Transverse colon (tissue), 4 donors: ENCODE results near the gene CELF4. TPM values are rescaled to one million over a fixed set of nuclear protein-coding genes. Genes with fewer than 3 reads are reported as not detected.

ENCODE experiments used
- DNase-seq: peaks from one replicate; pipeline ENCODE4 v3.0.0-alpha.2; 2019
- H3K27ac ChIP-seq, 4 donors: fragments of 200-600 bp; sonication (generic); 2 replicates each; pipeline ENCODE4 v1.5.1; 2016 to 2018; ENCODE audit warnings: inconsistent platforms in 4 of 4
- H3K27me3 ChIP-seq: fragments of 200-600 bp; sonication (generic); 2 replicates; pipeline ENCODE4 v1.5.1; 2017; ENCODE audit warnings: inconsistent platforms
- H3K36me3 ChIP-seq, 4 donors: fragments of 200-600 bp; sonication (generic); 2 replicates each; pipeline ENCODE4 v1.5.1; 2017 to 2019; ENCODE audit warnings: inconsistent platforms in 4 of 4
- H3K4me1 ChIP-seq, 4 donors: fragments of 200-600 bp; sonication (generic); 2 replicates each; pipeline ENCODE4 v1.5.1; 2017 to 2020; ENCODE audit warnings: inconsistent platforms in 4 of 4
- H3K4me3 ChIP-seq, 4 donors: fragments of 200-600 bp; sonication (generic); 1 replicate in 1 of 4; 2 replicates in 3 of 4; pipeline versions ENCODE4 v1.5.1 to v1.6.1; 2017 to 2019; ENCODE audit warnings: inconsistent platforms in 4 of 4
- H3K9me3 ChIP-seq, 2 donors: fragments of 200-600 bp; sonication (generic); 2 replicates each; pipeline ENCODE4 v1.5.1; 2017 to 2019; ENCODE audit warnings: inconsistent platforms in 2 of 2
- CTCF ChIP-seq, 5 experiments: fragments of 200-600 bp in 3 of 5; fragments of 450-650 bp in 2 of 5; sonication (generic) in 3 of 5; IDR thresholded peaks; 1 replicate in 2 of 5; 2 replicates in 3 of 5; pipeline ENCODE4 v1.5.1; 2016 to 2017; ENCODE audit warnings: antibody characterized with exemption in 5 of 5, inconsistent platforms in 3 of 5, mild to moderate bottlenecking in 2 of 5, moderate library complexity in 1 of 5
- EP300 ChIP-seq: sonication (generic); formaldehyde crosslinking; IDR thresholded peaks from one replicate; pipeline ENCODE4 v1.6.1; 2017; ENCODE audit warnings: antibody characterized with exemption, low read depth
- POLR2A ChIP-seq: fragments of 450-650 bp; IDR thresholded peaks from one replicate; pipeline ENCODE4 v1.6.1; 2016; ENCODE audit warnings: antibody characterized with exemption, mild to moderate bottlenecking, moderate library complexity
- POLR2AphosphoS5 ChIP-seq, 3 donors: sonication (generic); formaldehyde crosslinking; IDR thresholded peaks; one replicate each; pipeline ENCODE4 v1.6.1; 2016; ENCODE audit warnings: antibody characterized with exemption in 3 of 3
- WGBS, 2 donors: methylation state at CpG; one replicate each; pipeline ENCODE4 v1.1.5; 2018; ENCODE audit warnings: low coverage in 1 of 2; 5-methylcytosine and 5-hydroxymethylcytosine counted together
- in situ Hi-C, 4 donors: fragments of 200-750 bp; cut with MboI; loops; one replicate each; pipeline versions ENCODE4 v1.15.0 to v1.15.1; 2017; ENCODE audit warnings: low sequenced_read_pairs in 3 of 4, low pct_ligation_motif_present in 1 of 4, low pct_unique_long_range_greater_than_20kb in 1 of 4
- intact Hi-C: fragments of 100-400 bp; cut with DNase I; formaldehyde crosslinking; loops from one replicate; pipeline ENCODE4 v1.15.1; 2023; ENCODE audit warnings: low total_unique reads
- total RNA-seq, 4 donors: library from RNA; depleted of rRNA; stranded (reverse); fragments of >200 nt; gene quantifications; one replicate each; pipeline ENCODE4 v1.1.0, GENCODE V29; 2016

The CELF4 gene
- total RNA-seq, 4 donors from 2014 or later: 0.14 to 0.75 TPM; not detected in 2

GRCh38 chr18:37456873-37457272, 108.7 kb downstream of the CELF4 start:
- WGBS, 2 donors: 60 to 76% methylated on average over 1 to 5 of the region's 5 CpGs
- in situ Hi-C loops: loop anchor here in 1 of 4 donors (25.0 kb wide), 1 partner anchor 95 kb away; no protein-coding TSS in a partner anchor
- intact Hi-C loops: no loop called here
- H3K27ac ChIP-seq: no peak overlapping the region
- no peaks in the 10 kb centered on the region for H3K9me3 ChIP-seq
- no peaks in the 10 kb centered on the region for H3K27me3 ChIP-seq
- H3K4me3 ChIP-seq: no peak overlapping the region
- no peak for DNase-seq
- TF ChIP-seq POLR2A: no peak
- TF ChIP-seq EP300: no peak
- no peak for TF ChIP-seq CTCF (IDR thresholded peaks at IDR 0.05)
- TF ChIP-seq POLR2AphosphoS5 (IDR thresholded peaks at IDR 0.05): no peak
- peaks cover 3 to 16% (median 5%) of the 10 kb centered on the region in 4 donors for H3K4me1 ChIP-seq
- H3K36me3 ChIP-seq: no peaks in the 10 kb centered on the region

- Histone ChIP-seq H3K4me1 (peaks cover 3 to 16% (median 5%) of the 10 kb centered on the region in 4 donors), H3K9me3 (no peaks in the 10 kb centered on the region), H3K27ac (no peak overlapping the region), H3K4me3 (no peak overlapping the region), H3K27me3 (no peaks in the 10 kb centered on the region), H3K36me3 (no peaks in the 10 kb centered on the region)
- 74 to 94% methylated on average over 3 to 5 of the region's 5 CpGs for WGBS, 2 donors
- TF ChIP-seq EP300 (no peak), POLR2AphosphoS5 (IDR thresholded peaks at IDR 0.05) (no peak), CTCF (IDR thresholded peaks at IDR 0.05) (no peak), POLR2A (no peak)
- in situ Hi-C loops: loop anchor here in 1 of 4 donors (25.0 kb wide), 1 partner anchor 94 kb away; no protein-coding TSS in a partner anchor
- no peak for DNase-seq
- intact Hi-C loops: no loop called here
Observed at GRCh38 chr18:37456395-37456794, 109.2 kb downstream of the CELF4 start.

- intact Hi-C loops (no loop called here), in situ Hi-C loops (loop anchor here in 1 of 4 donors (25.0 kb wide), 1 partner anchor 91 kb away; no protein-coding TSS in a partner anchor)
- no peaks in the 10 kb centered on the region for H3K36me3 ChIP-seq
- no peak for TF ChIP-seq POLR2A
- TF ChIP-seq POLR2AphosphoS5 (IDR thresholded peaks at IDR 0.05): no peak
- TF ChIP-seq EP300: no peak
- TF ChIP-seq CTCF (IDR thresholded peaks at IDR 0.05): no peak
- no peak for DNase-seq
- peaks cover 3 to 23% (median 5%) of the 10 kb centered on the region in 4 donors for H3K4me1 ChIP-seq
- no peak overlapping the region for H3K4me3 ChIP-seq
- no peaks in the 10 kb centered on the region for H3K27me3 ChIP-seq
- 61 to 69% methylated on average over 3 of the region's 3 CpGs for WGBS, 2 donors
- H3K27ac ChIP-seq: peak overlapping the region in 3 of 4 donors; percentile 36 to 62 (median 48)
- H3K9me3 ChIP-seq: no peaks in the 10 kb centered on the region
Observed at GRCh38 chr18:37453752-37454151, 111.8 kb downstream of the CELF4 start.

- Histone ChIP-seq H3K27ac (peak overlapping the region; percentile 32 to 62 (median 42)), H3K36me3 (no peaks in the 10 kb centered on the region), H3K4me3 (no peak overlapping the region), H3K27me3 (no peaks in the 10 kb centered on the region), H3K9me3 (no peaks in the 10 kb centered on the region), H3K4me1 (peaks cover 3 to 23% (median 5%) of the 10 kb centered on the region in 4 donors)
- no peak for TF ChIP-seq POLR2A
- TF ChIP-seq POLR2AphosphoS5 (IDR thresholded peaks at IDR 0.05): no peak
- TF ChIP-seq EP300: no peak
- no peak for TF ChIP-seq CTCF (IDR thresholded peaks at IDR 0.05)
- WGBS, 2 donors: 30 to 45% methylated on average over 4 of the region's 4 CpGs
- intact Hi-C loops (no loop called here), in situ Hi-C loops (loop anchor here in 1 of 4 donors (25.0 kb wide), 1 partner anchor 91 kb away; no protein-coding TSS in a partner anchor)
- no peak for DNase-seq
Observed at GRCh38 chr18:37452682-37453385, 112.8 kb downstream of the CELF4 start.
